HTR-8/SVneo (cell line): ENCODE data around the gene NHS.

Experiments
- DNase-seq: peaks from one replicate; pipeline ENCODE4 v3.0.0; 2011; ENCODE audit warnings: low spot score, mixed read lengths; ENCODE audit not compliant: insufficient read length
- FAIRE-seq: peaks from 2 replicates; lab custom pipeline; 2011; peaks lifted over from hg19 to GRCh38; lab: Jason Lieb, UNC

The NHS gene

DNA sequence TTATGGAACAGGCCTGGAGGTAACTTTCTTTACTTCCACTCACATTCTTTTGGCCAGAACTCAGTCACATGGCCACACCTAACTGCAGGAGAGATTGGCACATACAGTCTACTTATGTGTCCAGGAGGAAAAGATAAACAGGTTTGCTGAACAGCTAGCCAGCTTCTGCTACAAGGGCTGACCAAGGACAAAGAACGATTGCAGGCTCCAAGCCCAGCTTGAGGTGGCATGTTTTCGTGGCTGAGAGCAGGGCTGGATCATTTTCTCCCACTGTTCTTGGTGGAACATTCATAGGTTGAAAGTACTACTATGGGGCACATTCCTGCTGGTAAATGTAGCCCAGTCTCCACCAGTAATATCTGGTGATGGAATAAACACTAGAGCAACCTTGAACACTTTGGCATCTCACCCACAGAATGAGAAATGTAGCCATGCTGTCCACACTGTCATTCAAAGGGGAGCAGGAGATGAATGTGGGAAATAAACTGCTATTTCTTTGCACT is 28.2 kb downstream of the NHS start:
- no peak for FAIRE-seq

DNA sequence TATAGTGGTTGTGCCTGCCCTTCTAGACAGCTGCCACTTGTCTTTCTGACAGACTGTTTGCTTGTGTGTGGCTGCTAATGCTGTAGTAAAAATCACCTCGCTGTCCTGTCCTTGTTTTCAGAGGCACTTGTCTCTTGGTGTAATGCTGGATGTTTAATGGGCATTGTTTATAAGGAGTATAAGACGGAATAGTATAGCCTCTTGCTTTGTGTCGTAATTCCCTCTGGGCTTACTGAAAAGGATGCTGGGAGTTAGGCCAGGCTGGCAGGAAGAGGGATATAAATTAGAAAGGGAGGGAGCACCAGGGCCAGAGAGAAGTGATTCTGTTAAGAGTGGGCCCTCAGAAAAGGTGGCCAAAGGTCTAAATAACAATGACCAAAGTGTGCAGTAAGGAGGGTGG is 29.0 kb downstream of the NHS start:
- no peak for DNase-seq
- FAIRE-seq, result no peak

More for the DNA sequence above, 28.2 kb downstream of the NHS start:
- no peak for DNase-seq

DNA sequence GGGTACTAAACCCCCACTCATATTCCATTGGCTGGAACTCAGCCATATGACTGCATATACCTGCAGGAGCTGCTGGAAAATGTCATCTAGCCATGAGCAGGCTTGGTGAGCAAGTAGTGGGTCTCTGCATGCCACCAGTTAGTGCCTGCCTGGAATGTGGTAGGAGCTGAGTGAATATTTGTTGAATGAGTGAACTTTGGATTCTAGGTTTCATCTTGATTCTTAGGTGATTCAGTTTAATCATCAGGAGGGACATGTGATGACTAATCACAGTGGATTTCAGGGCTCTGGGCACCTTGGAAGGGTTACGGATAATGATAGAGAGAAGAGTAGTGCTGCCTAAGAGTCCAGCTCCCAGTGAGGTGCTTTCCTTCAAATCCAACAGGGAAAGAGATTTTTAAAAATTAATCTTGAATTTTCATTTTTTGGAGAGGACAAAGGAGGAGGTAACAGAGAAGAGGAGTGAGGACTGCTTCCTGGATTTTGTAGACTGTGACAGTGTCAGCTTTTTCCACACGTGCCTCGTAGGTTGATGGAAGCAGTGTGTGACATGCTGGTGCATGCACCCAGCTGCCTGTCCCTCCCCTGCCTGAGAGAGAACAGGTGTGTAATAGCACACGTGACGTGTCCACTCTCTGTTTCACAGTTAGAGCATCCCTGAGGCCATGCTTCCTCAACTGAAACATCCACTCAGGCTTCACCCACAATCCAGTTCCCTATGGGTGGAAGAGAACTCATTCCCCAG is 30.4 kb downstream of the NHS start:
- DNase-seq (peak; percentile 45), FAIRE-seq (peak; percentile 40)

DNA sequence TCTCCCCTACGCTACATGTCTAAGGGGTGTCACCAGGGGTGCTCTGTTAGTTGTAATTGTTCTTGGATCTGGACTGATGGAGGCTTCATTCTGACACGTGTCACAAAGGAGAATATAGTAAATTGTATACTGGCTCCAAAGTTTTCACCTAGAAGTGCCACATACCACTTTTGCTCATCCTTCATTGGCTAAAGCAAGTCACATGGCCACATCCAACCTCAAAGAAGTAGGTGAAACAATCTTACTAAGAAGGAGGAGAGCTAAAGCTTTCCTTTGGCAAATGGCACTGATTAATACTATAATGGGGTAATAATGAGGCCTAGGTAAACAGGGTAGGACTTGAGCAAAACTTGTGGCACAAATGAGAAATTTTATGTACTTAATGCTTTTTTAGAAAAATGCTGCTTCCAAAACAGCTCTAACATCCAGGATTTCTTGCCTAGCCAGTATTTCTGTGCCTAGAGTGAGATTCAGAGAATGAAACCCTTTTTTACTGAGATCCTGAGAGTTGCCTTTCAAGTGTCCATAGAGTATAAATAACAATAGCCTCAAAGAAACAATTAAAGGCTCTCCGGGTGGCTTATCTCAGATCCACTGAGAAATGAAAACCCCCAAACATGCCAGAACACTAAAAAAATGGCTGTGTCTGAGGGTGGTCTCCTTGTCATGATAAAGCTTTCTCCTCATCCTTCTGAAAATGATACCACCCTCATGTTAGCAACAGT is 34.7 kb downstream of the NHS start:
- DNase-seq (no peak), FAIRE-seq (no peak)

DNA sequence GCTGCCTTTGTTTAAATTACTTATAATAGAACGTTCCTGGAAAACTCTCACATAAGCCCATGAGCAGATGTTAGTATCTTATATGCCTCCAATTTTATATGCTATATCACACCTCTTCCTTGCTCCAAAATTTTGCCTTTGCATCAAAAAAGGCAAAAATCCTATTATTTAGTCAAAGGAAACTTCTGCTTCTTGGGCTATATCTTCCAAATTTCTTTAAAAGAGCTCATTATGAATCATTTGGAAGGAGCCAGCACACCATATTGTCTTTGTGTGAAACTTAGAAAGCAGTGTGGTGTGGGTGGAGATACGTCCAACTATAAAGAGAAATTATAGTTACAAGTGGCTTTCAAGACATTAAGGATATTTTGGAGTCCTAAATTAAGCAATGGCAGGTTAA is 35.7 kb downstream of the NHS start:
- FAIRE-seq, result no peak
- no peak for DNase-seq

DNA sequence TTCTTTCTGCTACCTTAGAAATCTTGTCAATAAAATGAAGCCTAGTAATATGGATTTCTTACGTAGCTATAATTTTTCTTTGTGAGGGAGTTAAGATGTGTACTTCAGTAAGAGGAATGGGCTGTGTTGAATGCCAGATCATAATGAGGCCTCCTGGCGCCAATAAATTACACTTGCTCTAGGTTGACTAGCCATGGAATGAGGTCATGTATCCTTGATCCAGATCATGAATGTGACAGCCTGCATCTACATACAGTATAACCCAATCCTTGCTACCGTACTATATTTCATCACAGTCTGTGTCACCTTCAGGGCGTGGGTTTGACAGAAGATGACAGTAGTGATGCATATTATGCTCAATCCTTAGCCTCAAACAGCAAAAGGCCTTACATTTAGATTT is 36.2 kb downstream of the NHS start:
- FAIRE-seq, result no peak
- DNase-seq, result no peak

DNA sequence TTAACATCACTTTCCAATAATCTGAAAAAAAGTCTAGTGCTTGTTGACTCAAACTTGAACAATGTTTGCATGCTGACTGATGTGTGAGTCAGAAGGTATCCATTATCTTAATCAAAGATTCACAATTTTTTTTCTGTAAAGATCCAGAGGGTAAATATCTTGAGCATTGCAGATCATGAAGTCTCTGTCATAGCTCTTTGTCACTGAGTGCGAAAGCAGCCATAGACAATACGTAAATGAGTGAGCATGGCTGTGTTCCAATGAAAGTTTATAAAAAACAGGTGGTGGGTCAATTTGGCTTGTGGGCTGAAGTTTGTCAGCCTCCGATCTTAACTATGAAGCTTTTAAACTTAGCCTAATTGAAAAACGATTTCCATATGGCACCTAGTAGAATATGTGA is 37.7 kb downstream of the NHS start:
- FAIRE-seq (no peak), DNase-seq (peak; percentile 23)

DNA sequence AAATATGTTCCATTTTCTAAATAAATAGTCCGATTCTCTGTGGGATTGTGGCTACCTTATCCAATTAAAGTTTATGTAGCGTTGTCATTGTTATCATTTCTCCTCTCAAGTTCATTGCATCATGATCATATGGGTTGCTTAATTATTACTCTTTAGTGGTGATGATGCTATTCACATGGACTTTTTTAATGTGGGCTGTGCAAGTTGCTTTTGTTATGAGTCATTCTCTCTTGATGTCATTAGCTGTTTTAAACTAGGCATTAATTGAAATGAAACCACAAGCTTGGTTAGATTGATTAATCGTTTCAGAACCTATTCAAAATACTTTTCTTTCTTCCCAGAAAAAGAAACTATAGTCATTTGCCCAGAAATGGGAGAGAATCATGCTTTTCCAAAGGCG is 38.2 kb downstream of the NHS start:
- peak; percentile 10 for DNase-seq
- FAIRE-seq, result no peak

DNA sequence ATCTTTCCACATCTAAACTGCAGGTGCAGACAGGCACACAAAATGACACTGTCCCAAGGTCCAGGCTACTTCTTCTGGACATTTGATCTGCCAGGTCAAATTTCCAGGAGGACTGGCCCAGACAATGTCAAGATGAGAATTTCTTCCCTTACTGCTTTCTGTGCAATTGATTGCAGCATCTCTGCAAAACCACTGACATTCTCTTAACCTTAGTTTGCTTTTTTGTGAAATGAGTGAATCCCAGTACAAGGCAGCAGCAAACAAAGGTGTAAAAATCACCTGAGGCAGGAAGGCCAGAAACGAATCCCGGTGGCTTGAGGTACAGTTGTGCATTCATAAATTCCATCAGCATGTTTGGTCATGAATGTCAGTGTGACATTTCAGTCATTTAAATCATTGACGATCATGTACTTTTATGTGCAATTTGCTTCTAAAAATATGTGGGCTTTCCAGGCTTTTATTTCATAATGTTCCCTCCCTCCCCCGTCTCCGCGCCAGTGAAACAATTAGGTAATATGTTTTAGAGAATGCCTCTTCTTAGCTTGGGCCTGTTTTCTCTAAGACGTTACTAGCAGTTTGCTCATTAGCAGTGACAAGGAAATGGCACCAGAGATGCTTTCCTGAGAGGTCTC is 39.1 kb downstream of the NHS start:
- peak; percentile 64 for FAIRE-seq
- DNase-seq, result no peak

DNA sequence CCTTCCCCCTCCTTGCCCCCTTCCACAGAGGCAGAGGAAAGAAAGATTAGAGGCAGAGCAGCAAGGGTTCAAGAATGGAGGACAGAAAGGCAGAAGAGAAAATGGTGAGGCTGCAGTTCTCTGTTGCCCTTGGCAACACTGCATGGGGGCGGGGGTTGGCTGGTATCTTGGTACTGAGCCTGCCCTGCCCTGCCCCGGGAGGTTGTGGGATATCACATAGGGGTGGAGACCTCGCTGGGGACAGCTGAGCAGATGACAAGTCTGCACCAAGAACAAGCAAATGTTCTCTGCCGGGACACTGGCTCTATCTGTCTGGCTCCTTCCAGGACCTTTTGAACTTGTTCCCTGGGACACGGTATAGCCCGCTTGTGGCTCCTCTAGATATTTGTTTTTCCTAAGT is 39.8 kb downstream of the NHS start:
- DNase-seq (no peak), FAIRE-seq (no peak)

DNA sequence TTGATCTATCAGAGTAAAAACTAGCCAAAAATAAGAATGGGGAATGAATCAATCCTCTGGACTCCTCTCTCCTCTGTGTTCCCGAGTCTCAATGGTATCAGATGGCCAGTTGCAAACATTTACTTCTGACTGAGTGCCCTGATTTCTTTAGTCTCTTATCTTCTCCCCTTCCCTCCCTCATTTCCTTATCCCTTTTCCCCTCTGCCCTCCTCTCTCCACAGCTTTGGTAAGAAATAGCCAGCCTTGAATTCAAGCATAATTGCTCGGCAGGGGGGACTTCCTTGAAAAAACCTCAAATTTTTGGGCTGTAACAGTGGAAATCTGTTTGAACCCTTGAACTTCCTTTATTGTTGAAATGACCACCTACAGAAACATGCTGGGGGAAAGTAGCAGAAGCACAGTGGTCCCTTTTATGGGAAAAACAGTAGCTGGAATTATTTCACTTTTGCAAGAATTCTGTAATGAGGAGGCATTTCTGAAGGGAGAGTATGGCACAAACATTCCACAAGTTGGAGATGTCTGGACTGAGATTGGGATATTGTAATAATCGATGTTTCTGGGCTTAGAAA is 40.3 kb downstream of the NHS start:
- FAIRE-seq, result no peak
- no peak for DNase-seq

DNA sequence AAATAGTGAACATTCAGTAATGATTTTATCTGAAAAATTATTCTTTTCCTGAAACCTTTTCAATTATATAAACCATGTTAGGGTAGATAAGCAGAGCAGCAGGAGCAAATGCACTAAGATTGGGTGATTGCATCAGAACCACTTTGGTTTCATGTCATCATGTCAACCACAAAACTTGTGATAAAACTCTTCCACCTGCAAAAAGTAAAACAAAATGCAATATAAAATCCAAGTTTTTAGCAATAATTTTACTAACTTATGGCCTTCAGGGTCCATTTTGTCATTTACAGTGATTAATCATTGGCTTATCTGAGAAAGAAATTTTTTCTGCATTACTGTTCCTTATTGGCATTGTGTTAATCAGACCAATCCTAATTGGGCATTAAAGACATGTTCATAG is 42.4 kb downstream of the NHS start:
- FAIRE-seq (no peak), DNase-seq (no peak)

DNA sequence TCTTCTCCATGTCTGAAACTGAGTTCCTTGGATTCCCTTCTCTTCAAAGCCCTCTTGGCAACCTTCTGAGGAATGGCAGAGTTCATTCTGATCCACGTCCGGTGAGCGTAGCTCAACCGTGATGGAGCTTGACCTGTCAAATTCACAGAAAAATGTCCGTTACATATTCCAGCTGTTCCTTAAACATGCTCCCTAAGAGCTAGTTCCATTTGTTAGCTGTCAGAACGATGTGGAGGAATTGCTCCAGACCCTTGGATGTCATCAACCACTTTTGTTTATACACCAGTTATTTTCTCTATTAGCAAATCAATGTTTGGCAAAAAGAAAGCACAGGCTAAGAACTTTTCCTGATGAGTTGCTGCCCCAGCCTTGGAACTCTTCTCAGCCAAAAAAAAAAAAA is 50.1 kb downstream of the NHS start:
- no peak for DNase-seq
- no peak for FAIRE-seq

DNA sequence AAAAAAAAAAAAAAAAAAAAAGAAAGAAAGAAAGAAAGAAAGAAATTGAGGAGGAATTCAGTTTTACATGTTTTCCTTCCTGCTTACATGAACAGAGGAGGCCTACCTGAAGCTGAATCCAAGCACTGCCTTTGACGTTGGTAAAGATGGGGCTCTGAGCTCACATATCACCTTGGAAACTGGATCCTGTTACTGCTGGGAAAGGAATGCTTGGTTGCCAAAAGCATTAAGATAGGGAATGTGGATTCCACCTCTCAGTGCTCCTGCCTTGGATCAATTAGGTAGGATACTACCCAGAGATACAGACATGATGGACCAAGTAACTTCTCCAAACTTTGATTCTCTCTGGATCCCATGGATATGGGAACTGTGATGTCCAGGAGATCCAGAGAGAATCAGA is 50.6 kb downstream of the NHS start:
- DNase-seq (no peak), FAIRE-seq (no peak)

DNA sequence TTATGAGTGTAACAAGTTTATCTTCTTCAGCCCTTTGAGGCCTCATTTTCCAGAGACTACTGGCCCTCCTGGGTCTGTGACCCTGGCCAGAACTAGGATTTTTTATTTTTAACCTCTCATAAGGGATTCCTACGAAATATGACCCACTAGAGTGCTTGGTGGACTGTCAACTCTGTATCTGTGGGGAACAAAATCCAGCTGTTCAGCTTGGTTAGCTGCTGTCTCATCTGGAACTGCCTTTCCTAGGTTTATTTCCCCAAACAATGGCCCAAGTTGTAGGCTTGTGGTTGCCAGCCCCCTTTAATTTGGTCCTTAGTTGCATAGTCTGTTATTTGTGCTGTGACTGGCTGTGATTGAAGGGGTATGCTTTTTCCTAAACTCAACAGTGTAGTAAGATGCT is 56.2 kb downstream of the NHS start:
- DNase-seq (no peak), FAIRE-seq (no peak)

DNA sequence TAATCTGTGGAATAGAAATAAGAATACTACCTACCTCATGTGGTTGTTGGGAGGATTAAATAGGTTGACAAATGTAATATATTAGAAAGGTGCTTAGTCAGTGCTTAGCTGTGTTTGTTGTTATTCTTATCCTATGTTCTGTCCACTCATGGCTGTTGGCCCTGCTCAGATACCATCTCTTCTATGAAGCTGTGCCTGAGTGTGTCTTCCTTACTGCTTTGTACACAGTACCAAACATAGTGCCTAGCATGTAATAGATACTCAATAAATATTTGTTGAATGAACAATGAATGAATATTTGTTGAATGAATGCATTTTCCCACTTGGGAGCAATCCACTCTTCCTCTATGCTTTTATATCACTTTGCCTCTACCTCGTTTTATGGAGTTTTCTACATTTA is 57.2 kb downstream of the NHS start:
- FAIRE-seq, result no peak
- DNase-seq, result no peak

DNA sequence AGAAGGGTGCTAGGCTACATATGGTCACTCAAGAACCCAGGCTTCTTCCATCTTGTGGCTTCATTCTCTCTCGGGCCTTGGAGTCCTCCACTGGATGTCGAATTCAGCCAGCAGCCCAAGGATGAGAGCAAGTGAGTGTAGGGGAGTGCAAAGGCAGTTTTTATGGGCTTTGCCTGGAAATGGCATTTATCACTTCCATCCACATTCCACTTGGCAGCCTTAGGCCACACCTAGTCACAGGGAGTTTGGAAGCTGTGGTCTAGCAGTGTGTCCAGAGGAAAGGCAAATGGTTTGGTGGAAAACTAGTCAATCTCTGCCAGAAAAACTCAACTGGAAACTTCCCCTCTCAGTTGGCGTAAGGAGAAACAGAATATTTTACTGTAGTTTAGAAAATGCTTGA is 59.0 kb downstream of the NHS start:
- DNase-seq (no peak), FAIRE-seq (no peak)

DNA sequence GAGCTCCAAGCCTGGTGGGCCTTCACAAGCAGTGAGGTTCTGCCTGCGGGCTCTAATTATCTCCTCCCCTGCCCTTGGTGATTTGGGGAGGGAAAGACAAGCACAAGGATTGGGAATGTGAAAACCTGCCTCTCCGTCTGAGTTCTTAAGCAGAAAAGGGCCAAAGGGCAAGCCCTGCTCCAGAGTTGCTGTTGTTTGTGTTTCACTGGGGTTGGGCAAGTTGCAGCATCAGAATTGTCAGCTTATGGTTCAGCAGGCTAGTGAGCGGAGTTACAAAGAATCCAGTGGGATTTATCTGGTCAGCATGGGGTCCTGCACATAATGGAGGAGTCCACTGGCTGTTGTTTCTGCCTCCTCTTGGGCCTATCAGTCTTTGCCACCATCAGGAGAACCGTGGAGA is 60.5 kb downstream of the NHS start:
- no peak for FAIRE-seq
- no peak for DNase-seq

DNA sequence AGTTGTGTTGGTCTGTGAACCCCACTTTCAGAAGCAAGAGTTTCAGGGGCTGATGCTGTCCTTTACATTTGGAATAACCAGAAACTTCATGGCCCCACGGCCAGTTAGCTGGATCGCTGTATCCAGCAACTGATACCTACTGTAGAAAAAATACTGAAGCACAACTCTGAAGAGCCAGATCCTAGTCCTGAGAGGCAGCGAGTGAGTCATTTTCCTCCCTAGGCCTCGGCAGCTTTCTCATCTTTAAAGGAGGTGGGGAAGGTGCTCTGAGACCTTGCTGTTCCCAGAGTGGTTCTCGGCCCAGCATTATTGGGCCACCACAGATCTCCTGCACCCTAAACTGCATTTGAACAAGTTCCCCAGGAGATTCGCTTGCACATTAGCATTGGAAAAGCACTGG is 63.2 kb downstream of the NHS start:
- no peak for FAIRE-seq
- DNase-seq, result no peak

DNA sequence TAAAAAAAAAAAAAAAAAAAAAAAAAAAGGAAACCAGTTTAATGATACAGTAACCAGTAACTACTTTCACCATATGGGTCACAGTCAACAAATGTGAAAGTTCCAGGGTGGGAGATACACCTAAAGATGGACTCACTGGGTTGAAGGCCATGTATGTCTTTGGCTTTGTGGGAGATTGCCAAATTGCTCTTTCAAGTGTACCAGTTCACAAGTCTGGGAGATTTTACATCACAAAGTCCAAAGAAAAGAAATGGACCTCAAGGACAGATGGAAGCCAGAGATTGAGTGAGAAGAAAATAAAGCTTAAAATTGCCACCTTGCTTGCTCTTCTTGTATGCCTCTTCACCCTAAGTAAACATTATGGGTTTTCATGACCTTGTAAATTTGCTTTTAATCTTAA is 65.3 kb downstream of the NHS start:
- FAIRE-seq (no peak), DNase-seq (no peak)

DNA sequence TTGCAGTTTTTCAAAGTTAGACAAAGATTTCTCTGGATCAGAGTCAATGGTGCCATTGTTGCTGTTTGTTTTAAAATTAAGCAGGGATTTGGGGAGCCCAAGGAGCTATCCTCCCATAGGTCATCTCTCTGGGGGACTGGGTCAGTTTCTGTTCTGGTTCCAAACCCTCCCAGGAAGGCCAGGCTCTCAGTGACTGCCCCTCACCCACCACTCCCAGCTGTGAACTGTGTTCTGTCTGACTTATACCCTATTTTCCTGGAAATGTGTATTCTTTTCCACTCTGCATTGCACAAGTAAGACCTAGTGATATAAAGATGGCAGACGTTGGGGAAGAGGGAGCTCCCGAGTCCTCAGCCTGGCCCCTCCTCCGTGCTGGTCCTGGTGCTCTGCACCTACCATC is 65.8 kb downstream of the NHS start:
- FAIRE-seq (no peak), DNase-seq (no peak)
